Colonic mucosa (tissue), 4 donors: ENCODE measurements around the gene GLI3. TPM values are rescaled to one million over a fixed set of nuclear protein-coding genes. Genes with fewer than 3 reads are reported as not detected.

Experiments
- DNase-seq: peaks from one replicate; pipeline ENCODE4 v3.0.0-alpha.2; 2020
- H3K27ac ChIP-seq: fragments of 200-600 bp; one replicate; pipeline ENCODE4 v1.8.0; 2021
- H3K27me3 ChIP-seq: fragments of 200-600 bp; one replicate; pipeline ENCODE4 v1.8.0; 2021
- H3K36me3 ChIP-seq: fragments of 200-600 bp; one replicate; pipeline ENCODE4 v1.8.0; 2021
- H3K4me1 ChIP-seq: fragments of 200-600 bp; one replicate; pipeline ENCODE4 v1.8.0; 2021; ENCODE audit warnings: mild to moderate bottlenecking
- H3K4me3 ChIP-seq: fragments of 200-600 bp; one replicate; pipeline ENCODE4 v1.8.0; 2021
- H3K9ac ChIP-seq, 2 donors: one replicate each; pipeline ENCODE4 v1.7.0; 2013; ENCODE audit warnings: control low read depth in 2 of 2, low read depth in 2 of 2, low read length in 2 of 2
- H3K9me3 ChIP-seq: fragments of 200-600 bp; one replicate; pipeline ENCODE4 v1.8.0; 2021
- intact Hi-C: fragments of 100-400 bp; cut with DNase I; formaldehyde crosslinking; loops from one replicate; pipeline ENCODE4 v1.14.1; 2022
- total RNA-seq, 2 donors: library from RNA; stranded (reverse); fragmentation: NEBNext Ultra II Directional in 1 of 2; extraction: Animal tissue kit (Norgen Biotek cat#: 25700) in 1 of 2; gene quantifications; one replicate each; pipeline ENCODE4 v1.2.1, GENCODE V29; 2021
- TF ChIP-seq, protein P1 (sequence below): fragments of 200-600 bp; IDR thresholded peaks from one replicate; pipeline ENCODE4 v1.8.0; 2022; ENCODE audit warnings: antibody characterized with exemption, mild to moderate bottlenecking
- donor health status: healthy.
- donor health status: DM: no; HTN: no; CAD: no.
- donor health status: DM: no; HTN: no; CAD: no.

GLI3 gene
- total RNA-seq, 2 donors from 2014 or later, result 1.8 to 8.0 TPM

DNA sequence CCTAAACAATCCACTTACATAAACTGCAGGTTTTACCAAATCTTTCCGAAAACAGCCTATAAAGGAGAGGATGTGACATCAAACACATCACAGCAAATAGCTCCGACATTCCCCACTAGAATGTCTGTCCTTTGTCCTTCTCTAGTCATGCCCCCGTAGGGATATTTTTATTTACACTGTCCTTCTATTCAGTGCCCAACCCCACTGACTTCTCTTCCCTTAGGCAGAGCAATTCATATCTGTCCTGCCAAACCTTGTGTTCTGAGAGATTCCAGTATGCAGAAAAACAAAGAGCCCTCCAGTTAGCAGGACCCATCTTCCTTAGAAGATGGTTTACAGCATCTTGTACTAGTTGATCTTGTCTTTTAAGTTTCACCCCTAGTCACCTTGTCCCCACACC, 5.4 kb upstream of the GLI3 start:
- H3K27me3 ChIP-seq, result peaks cover 16% of the 10 kb centered on the region
- DNase-seq, result no peak
- no peak overlapping the region for H3K27ac ChIP-seq
- H3K36me3 ChIP-seq, result no peaks in the 10 kb centered on the region
- TF ChIP-seq, protein P1, sequence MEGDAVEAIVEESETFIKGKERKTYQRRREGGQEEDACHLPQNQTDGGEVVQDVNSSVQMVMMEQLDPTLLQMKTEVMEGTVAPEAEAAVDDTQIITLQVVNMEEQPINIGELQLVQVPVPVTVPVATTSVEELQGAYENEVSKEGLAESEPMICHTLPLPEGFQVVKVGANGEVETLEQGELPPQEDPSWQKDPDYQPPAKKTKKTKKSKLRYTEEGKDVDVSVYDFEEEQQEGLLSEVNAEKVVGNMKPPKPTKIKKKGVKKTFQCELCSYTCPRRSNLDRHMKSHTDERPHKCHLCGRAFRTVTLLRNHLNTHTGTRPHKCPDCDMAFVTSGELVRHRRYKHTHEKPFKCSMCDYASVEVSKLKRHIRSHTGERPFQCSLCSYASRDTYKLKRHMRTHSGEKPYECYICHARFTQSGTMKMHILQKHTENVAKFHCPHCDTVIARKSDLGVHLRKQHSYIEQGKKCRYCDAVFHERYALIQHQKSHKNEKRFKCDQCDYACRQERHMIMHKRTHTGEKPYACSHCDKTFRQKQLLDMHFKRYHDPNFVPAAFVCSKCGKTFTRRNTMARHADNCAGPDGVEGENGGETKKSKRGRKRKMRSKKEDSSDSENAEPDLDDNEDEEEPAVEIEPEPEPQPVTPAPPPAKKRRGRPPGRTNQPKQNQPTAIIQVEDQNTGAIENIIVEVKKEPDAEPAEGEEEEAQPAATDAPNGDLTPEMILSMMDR, result no peak
- intact Hi-C loops, result no loop called here
- no peak overlapping the region for H3K4me3 ChIP-seq
- no peak overlapping the region for H3K9ac ChIP-seq
- no peaks in the 10 kb centered on the region for H3K9me3 ChIP-seq
- H3K4me1 ChIP-seq, result no peaks in the 10 kb centered on the region

DNA sequence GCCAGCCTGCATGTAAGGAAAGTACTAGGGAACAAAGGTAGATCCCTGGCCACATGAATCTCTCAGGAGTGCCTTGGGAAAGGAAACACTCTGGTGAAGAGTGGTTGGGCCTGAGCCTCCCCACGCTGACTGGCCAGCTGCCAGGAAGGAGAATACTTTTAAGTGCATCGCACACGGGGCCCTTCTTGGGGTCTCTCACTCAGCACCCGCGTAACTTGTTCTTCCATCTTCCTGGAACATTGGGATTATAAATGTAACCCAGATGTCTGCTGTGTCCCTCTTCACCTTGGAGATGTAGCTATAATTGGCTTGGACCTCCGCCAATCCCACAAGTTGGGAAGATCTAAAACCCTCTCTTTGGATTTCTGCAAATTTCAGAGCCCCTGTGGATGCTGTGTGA, 4.4 kb upstream of the GLI3 start:
- Histone ChIP-seq H3K27me3 (peaks cover 20% of the 10 kb centered on the region), H3K36me3 (no peaks in the 10 kb centered on the region), H3K4me1 (no peaks in the 10 kb centered on the region), H3K4me3 (no peak overlapping the region), H3K9me3 (no peaks in the 10 kb centered on the region), H3K9ac (no peak overlapping the region), H3K27ac (no peak overlapping the region)
- intact Hi-C loops, result no loop called here
- DNase-seq, result no peak
- TF ChIP-seq, protein P1, result no peak

DNA sequence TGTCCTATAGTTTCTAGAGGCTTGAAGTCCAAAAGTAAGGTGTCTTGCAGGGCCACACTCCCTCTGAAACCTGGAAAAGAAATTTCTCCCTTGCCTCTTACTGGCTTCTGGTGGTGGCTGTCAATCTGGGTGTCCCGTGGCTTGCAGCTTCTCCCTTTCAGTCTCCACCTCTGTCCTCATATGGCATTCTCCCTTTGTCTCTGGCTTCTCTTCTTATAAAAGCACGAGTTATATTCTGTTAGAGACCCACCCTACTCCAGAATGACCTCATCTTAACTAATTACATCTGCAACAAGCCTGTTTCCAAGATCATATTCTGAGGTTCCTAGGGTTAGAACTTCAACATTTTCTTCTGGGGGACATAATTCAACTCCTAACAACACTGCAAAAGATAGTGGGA, 3.4 kb upstream of the GLI3 start:
- no peak for DNase-seq
- H3K27ac ChIP-seq, result no peak overlapping the region
- no peaks in the 10 kb centered on the region for H3K36me3 ChIP-seq
- no peaks in the 10 kb centered on the region for H3K9me3 ChIP-seq
- no peak overlapping the region for H3K9ac ChIP-seq
- peaks cover 22% of the 10 kb centered on the region for H3K27me3 ChIP-seq
- intact Hi-C loops, result no loop called here
- TF ChIP-seq, protein P1, result no peak
- no peak overlapping the region for H3K4me3 ChIP-seq
- H3K4me1 ChIP-seq, result no peaks in the 10 kb centered on the region

DNA sequence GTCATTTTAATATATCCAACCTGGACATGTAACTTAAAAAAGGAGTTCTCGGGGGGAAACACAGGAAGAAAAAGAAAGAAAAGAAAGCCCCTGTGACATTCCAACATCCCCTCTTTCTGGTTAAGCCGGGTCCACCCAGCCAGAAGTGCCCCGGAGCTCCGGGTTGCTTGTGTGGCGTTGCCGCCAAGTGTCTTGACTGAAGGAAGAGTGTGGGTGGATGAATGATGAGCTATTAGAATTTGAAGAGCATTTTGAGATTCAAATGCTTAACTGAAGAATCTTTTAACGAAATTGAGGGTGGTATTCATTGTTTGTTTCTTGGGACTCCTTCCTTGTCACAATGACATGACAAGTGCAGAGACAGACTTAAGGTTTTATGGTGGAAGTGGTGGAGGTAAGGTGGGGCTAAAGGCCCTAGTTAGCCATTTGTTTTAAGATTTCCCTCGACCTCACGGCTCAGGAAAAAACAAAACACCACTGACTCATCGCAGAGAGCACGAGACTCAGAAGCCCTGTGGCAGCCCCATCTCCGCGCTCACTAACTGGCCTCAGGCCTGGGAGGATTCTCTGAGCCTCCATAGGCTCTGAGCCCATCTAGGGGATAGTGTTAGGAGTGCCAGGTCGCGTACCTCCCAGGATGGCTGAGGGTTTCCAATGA, 1.8 kb upstream of the GLI3 start:
- no peaks in the 10 kb centered on the region for H3K9me3 ChIP-seq
- H3K4me1 ChIP-seq, result no peaks in the 10 kb centered on the region
- no peaks in the 10 kb centered on the region for H3K36me3 ChIP-seq
- peaks cover 22% of the 10 kb centered on the region for H3K27me3 ChIP-seq
- intact Hi-C loops, result no loop called here
- no peak overlapping the region for H3K4me3 ChIP-seq
- peak overlapping the region; percentile 55 for H3K27ac ChIP-seq
- TF ChIP-seq, protein P1, result no peak
- peak overlapping the region in 1 of 2 donors; percentile 23 for H3K9ac ChIP-seq
- no peak for DNase-seq

DNA sequence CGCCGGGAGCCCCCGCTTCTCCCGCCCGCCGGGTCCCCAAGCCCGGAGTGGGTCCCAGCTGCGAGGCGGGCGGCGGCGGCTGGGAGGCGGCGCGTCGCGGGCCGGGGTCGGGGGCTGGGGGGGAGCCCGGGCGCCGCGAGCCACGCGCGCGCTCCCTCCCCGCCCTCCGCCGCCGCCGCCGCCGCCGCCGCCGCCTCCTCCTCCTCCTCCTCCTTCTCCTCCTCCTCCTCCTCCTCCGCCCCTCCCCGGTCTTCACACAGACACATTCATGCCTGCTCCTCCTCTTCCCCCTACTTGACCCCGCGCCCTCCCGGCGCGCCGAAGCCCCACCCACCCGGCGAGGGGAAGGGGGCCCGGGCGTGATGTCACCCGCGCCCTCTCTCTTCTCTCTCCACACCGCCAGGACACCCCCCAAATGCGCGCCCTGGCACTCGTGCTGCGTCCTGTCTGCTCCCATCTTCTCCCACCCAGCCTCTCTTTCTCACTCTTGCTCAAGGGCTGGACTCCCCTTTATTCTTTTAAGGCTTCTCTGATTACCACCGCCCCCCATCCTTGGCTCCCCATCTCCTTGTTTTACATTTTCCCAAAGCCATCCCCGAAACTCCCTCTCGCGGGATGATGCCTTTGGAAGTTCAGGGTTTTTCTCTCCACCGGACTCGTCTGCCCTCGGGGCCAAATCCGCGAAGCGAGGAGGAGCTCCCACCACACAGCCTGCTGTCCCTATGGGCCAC, 967 bp upstream of the GLI3 start:
- H3K27ac ChIP-seq, result peak overlapping the region; percentile 61
- peaks cover 22% of the 10 kb centered on the region for H3K27me3 ChIP-seq
- H3K36me3 ChIP-seq, result no peaks in the 10 kb centered on the region
- TF ChIP-seq, protein P1, result no peak
- peak overlapping the region; percentile 50 for H3K4me3 ChIP-seq
- no peaks in the 10 kb centered on the region for H3K9me3 ChIP-seq
- DNase-seq, result peak; percentile 70
- intact Hi-C loops, result no loop called here
- H3K4me1 ChIP-seq, result no peaks in the 10 kb centered on the region
- peak overlapping the region; percentile 23 to 59 for H3K9ac ChIP-seq
